ENCODE measurements around the gene ZNF491. TPM values are rescaled to one million over a fixed set of nuclear protein-coding genes. Genes with fewer than 3 reads are reported as not detected.

Gene ZNF491
- total and polyA plus RNA-seq, 2 of the 4 experiments (the other 2 are of a cell fraction) = 1.5 to 3.6 TPM

DNA sequence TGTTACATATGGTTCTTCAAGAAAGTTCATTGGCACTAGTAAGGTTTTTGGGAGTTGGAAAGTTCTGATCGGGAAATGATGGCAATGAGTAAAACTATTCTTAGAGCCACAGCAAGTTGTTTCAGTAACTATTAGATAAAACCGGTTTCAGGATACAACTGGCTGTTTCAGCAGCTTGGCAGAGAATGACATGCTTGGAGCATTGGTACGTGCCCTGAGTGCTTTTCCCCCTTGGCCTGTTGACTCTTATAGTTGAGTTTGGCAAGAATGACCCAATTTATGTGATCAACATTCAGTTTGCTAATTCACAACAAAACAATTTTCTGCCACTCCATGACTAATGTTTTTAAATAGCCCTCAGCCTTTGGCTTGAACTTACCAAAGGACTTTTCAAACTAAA is 10.8 kb upstream of the ZNF491 start:
- BruUV-seq (replicated peaks) = no TSS peak
- H3K14ac ChIP-seq (replicated peaks; ENCODE audit: low read depth, low read length) = no peak overlapping the region
- no peak overlapping the region for H4K5ac ChIP-seq (ENCODE audit: low read depth, low read length)
- DNase-seq (no peak), ATAC-seq (ENCODE audit: low read depth) (no peak)
- in situ Hi-C loops (cut with MboI; ENCODE audit: low sequenced_read_pairs) = no loop called here
- H3K23ac ChIP-seq (ENCODE audit: low read depth, low read length) = no peak overlapping the region
- no peak overlapping the region for H3K4ac ChIP-seq (ENCODE audit: low read depth, low read length)
- H2BK5ac ChIP-seq (ENCODE audit: low read depth, low read length, poor library complexity, severe bottlenecking) = no peak overlapping the region
- no peaks in the 10 kb centered on the region for H3K27me3 ChIP-seq (ENCODE audit: control insufficient read depth, insufficient read depth, low read length)
- peaks cover 43% of the 10 kb centered on the region for H3K9me3 ChIP-seq (ENCODE audit: control insufficient read depth, insufficient read depth, low read length)
- ChIA-PET POLR2A (ENCODE audit: unreplicated experiment) (no interaction called here), CTCF (no interaction called here)
- no peaks in the 10 kb centered on the region for H3K9me1 ChIP-seq (ENCODE audit: insufficient read depth, low read length)
- no peaks in the 10 kb centered on the region for H3K79me1 ChIP-seq (ENCODE audit: low read depth in 1 of 2, low read length in 2 of 2)
- H2AFZ ChIP-seq (replicated peaks; ENCODE audit: low read length, poor library complexity) = no peak overlapping the region
- no peak overlapping the region for H3K4me2 ChIP-seq (ENCODE audit: low read depth, low read length)
- intact Hi-C loops (cut with micrococcal nuclease) = no loop called here
- H3K27ac ChIP-seq (ENCODE audit: insufficient read depth, low read length) = no peak overlapping the region
- no peak overlapping the region for H2AK9ac ChIP-seq (replicated peaks; ENCODE audit: low read depth, low read length, poor library complexity)
- no peak overlapping the region for H3K56ac ChIP-seq (ENCODE audit: extremely low read depth, insufficient read depth, low read length)
- no peaks in the 10 kb centered on the region for H3K4me1 ChIP-seq (ENCODE audit: control insufficient read depth, insufficient read depth, low read length)
- no peak overlapping the region for H4K8ac ChIP-seq (ENCODE audit: low read depth in 2 of 2, low read length in 2 of 2)
- 100% methylated on average over 1 of the region's 3 CpGs; no CpG with 5 or more reads in 1 of the 2 experiments for WGBS, 2 experiments (ENCODE audit: extremely low coverage in 2 of 2, insufficient read length in 1 of 2)
- H2BK15ac ChIP-seq (ENCODE audit: low read depth, low read length) = no peak overlapping the region
- H3K18ac ChIP-seq (ENCODE audit: low read depth, low read length) = no peak overlapping the region
- H2AK5ac ChIP-seq (ENCODE audit: low read depth, low read length) = no peak overlapping the region
- no peak overlapping the region for H3K4me3 ChIP-seq (ENCODE audit: insufficient read depth, low read depth, low read length)
- H3K9ac ChIP-seq (ENCODE audit: low read depth, low read length) = no peak overlapping the region
- H2BK20ac ChIP-seq (ENCODE audit: low read depth, low read length) = no peak overlapping the region
- no peak overlapping the region for H4K91ac ChIP-seq (ENCODE audit: insufficient read depth, low read depth, low read length)
- TF ChIP-seq MXI1 (IDR thresholded peaks at IDR 0.05; ENCODE audit: borderline replicate concordance, low read depth, low read length) = no peak
- no peak for TF ChIP-seq MAZ (IDR thresholded peaks at IDR 0.05; ENCODE audit: borderline replicate concordance, low read depth, low read length)
- no peak for TF ChIP-seq POLR2A (IDR thresholded peaks at IDR 0.05; ENCODE audit: low read depth, low read length)
- no peak for TF ChIP-seq RAD21 (IDR thresholded peaks at IDR 0.05; ENCODE audit: low read length)
- no peak for TF ChIP-seq BHLHE40 (IDR thresholded peaks at IDR 0.05; ENCODE audit: low read depth, low read length)
- no peak for TF ChIP-seq ELK1 (IDR thresholded peaks at IDR 0.05; ENCODE audit: borderline replicate concordance, low read depth, low read length)
- TF ChIP-seq SMC3 (IDR thresholded peaks at IDR 0.05; ENCODE audit: low read depth, low read length) = no peak
- TF ChIP-seq RCOR1 (IDR thresholded peaks at IDR 0.05; ENCODE audit: insufficient replicate concordance, low read length) = no peak
- TF ChIP-seq MAFK (IDR thresholded peaks at IDR 0.05; ENCODE audit: low read depth, low read length) = no peak
- no peak for TF ChIP-seq CEBPB (IDR thresholded peaks at IDR 0.05; ENCODE audit: low read depth, low read length)
- TF ChIP-seq NFE2L2 (IDR thresholded peaks at IDR 0.05; ENCODE audit: low read depth, low read length) = no peak
- no peak for TF ChIP-seq CHD1 (IDR thresholded peaks at IDR 0.05; ENCODE audit: low read depth, low read length)
- no peak for TF ChIP-seq RFX5 (IDR thresholded peaks at IDR 0.05; ENCODE audit: low read depth, low read length)
- TF ChIP-seq, protein P1, sequence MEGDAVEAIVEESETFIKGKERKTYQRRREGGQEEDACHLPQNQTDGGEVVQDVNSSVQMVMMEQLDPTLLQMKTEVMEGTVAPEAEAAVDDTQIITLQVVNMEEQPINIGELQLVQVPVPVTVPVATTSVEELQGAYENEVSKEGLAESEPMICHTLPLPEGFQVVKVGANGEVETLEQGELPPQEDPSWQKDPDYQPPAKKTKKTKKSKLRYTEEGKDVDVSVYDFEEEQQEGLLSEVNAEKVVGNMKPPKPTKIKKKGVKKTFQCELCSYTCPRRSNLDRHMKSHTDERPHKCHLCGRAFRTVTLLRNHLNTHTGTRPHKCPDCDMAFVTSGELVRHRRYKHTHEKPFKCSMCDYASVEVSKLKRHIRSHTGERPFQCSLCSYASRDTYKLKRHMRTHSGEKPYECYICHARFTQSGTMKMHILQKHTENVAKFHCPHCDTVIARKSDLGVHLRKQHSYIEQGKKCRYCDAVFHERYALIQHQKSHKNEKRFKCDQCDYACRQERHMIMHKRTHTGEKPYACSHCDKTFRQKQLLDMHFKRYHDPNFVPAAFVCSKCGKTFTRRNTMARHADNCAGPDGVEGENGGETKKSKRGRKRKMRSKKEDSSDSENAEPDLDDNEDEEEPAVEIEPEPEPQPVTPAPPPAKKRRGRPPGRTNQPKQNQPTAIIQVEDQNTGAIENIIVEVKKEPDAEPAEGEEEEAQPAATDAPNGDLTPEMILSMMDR (conservative IDR thresholded peaks at IDR 0.05; ENCODE audit: low read depth, low read length) = no peak
- no peak for TF ChIP-seq FOS (IDR thresholded peaks at IDR 0.05; ENCODE audit: low read depth, low read length)
- dilution Hi-C loops (cut with HindIII; ENCODE audit: low sequenced_read_pairs, unreplicated experiment) = no loop called here
- H2BK120ac ChIP-seq (ENCODE audit: low read depth, low read length) = no peak overlapping the region
- no peaks in the 10 kb centered on the region for H4K20me1 ChIP-seq (ENCODE audit: insufficient read depth, low read length)
- peaks cover 4% of the 10 kb centered on the region for H3K36me3 ChIP-seq (ENCODE audit: control insufficient read depth, insufficient read depth, low read length)

Measured in IMR-90 (cell line).